HG02938 (cell line): ENCODE measurements around the gene MRPL49.
A peak's percentile ranks its signal among the peaks of the same experiment; 100 is the strongest.
"Not testable (repeated sequence)": the region's sequence is repeated elsewhere in the genome, so short reads cannot be mapped to it uniquely, and the experiment has no call there.

Experiments
- ATAC-seq: cut with Tn5 transposase; IDR thresholded peaks from one replicate; pipeline ENCODE4 v1.9.1; 2021; ENCODE audit warnings: mild to moderate bottlenecking, moderate library complexity; ENCODE audit not compliant: unreplicated experiment

Gene MRPL49

DNA sequence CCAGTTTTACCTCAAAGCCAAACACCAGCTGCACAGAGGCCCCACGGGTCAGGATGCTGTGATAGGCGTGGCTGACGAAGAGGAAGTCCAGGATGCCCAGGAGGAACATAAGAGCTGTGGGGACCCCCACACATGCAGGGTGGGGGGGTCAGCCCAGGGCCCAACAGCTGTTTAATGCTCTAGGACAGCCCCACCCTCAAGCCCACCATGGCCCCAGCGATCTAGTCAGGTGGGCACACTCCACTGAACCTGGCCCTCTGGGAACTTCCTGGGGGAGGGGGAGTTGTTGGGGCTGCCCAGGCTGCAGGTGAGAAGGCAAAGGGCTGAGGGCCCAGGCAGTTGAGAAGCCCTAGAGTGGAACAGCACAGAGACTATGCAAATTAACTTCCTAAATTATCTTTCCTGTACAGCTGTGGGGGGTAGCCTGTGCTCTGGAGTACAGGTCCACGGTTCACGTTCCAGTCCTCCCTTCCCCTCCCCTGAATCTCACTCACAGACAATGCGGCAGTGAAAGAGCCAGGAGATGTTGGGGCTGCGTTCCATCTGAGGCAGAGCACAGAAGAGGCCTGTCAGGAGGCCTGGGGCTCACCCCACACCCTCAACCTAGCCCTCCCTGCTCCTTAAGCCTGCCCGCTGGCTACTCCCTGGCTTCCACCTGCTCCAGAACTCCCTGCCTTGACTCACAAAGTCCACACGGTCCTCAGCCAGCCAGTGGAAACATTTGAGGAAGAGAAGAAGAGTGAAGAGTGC is 10.3 kb downstream of the MRPL49 start:
- ATAC-seq = no peak

DNA sequence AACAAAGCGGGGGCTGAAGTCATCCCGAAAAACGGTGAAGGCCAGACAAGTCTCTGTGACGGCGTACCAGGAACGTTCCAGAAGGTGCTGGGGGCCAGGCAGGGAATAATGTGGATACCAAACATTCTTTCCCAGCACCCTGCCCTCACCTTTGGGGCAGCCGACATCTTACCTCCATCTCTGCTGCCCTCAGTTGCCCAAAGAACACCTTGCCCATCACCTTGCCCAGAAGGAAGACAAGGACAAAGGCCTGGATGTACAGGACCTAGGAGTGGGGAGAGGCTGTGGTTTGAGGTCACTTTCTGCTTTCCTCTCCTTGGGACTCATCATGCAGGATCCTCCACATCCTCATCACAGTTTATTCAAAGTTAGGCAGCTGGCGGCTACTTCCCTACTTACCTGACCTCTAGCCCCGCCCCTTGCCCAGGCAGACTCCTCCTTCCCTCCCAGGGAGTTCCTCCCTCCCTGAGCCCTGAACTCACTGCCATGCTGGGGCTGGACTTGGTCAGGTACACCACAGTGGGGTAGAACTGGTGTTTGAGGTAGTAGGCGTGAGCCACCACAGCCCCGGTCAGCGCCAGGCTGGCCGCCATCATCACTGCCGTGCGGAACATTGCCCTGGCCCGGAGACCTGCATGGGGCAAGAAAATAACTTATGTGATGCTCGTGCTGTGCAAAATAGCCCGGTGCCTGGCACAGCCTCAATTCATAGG is 11.0 kb downstream of the MRPL49 start:
- ATAC-seq = no peak

DNA sequence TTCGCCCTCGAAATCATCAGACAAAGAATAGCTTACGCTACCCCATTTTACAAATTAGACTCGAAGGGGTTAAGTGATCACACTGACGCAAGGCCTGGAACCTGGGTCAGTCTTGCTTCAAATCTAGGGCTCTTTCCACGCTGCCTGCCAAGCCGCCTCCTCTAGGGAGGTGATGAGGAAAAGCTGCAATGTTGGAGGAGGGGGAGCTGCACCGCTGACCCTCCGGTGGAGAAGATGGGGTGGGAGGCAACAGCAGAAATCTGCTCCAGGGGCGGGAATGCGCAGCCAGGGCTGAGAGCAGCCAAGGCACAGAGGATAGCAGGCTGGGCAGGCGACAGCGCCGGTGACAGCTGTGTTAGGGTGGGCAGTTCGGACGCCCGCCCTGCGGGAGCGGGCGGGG is 11.6 kb downstream of the MRPL49 start:
- no peak for ATAC-seq

DNA sequence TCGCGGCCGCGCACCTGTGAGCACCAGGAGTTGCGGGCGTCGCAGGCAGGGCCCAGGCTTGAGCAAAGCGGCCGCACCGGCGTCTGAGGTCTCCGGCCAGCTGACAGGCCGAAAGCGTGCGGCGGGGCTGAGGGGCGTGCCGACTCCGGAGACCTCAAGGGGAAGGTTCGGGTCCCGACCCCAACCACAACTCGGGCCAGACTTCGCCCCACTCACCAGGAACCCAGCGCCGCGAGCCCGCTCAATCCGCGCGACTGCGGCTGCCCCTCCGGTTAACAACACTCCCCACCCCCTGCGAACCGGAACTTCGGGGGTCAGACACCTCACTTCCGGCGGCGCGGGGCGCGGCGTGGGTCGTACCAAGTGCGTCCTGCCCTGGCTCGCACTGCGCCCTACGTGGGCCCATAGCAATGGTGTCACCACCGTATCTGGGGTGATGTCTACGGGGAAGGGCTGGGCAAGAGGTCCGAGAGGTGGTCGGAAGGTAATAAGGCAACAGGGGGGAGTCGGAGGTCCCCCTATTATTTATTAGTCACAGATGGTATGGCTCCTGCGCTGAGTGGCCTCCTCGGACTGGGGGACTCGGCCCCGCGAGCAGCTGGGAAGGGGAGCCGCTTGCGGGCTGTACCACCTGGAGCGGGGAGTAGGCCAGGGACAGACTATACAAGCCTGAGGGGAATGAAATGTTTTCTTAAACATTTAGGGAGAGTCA is 12.3 kb downstream of the MRPL49 start, which contains the start of gene SYVN1:
TSS of gene SYVN1 (minus strand) at position 280 of the 712 bp plus-strand sequence. CDS start 918 bp downstream, outside the sequence.
- ATAC-seq = peak; percentile 54

DNA sequence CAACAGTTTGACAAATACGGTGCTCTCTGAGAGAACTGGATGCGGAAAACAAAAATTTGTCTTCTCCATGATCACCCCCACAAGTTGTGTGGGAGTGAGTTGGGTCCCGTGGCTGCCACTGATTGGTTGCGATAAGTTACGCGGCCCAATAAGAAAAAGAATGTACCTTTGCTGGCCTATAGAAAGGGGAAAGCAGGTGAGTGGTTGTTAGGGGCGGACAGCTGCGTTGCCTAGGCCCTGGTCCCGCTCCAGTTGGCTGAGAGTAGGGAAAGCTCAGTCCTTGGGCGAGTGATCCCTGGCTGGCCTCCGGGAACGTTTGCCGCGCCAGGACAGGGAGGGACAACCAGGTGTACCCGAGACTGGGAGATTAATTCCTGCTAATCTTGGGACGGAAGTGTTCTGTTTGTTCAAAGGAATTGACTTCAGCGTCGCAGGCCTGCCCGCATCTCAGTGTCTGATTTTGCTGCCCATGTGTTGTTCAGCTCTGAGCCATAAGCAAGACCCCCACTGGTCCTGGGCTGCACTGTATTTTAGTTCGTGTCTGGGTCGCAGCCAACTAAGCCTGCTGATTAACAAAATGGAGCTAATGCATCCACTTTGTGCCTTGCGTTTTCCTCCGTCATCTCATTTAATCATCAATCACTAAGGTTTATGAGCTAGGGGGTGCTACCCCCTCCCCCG is 13.0 kb downstream of the MRPL49 start:
- peak; percentile 73 for ATAC-seq

DNA sequence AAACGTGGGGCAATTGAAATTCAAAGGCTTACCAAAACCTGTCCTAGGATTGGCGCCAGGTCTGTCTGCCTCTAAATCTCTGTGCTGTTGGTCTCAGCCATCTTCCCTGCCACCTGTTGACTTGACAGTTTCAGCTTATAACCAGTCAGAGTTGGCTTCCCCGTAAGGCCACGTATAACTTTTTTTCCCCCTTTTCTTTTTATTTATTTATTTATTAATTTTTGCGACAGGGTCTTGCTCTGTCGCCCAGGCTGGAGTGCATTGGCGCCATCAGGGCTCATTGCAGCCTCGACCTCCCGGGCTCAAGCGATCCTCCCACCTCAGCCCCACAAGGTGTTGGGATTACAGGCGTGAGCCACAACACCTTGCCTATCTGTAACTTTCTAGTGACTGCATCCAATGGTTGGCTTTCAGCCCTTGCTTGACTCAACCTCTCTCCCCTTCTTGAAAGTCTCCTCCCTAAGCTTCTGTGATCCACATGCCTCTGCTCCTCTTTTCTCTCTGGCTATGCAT is 13.6 kb downstream of the MRPL49 start:
- ATAC-seq = no peak

DNA sequence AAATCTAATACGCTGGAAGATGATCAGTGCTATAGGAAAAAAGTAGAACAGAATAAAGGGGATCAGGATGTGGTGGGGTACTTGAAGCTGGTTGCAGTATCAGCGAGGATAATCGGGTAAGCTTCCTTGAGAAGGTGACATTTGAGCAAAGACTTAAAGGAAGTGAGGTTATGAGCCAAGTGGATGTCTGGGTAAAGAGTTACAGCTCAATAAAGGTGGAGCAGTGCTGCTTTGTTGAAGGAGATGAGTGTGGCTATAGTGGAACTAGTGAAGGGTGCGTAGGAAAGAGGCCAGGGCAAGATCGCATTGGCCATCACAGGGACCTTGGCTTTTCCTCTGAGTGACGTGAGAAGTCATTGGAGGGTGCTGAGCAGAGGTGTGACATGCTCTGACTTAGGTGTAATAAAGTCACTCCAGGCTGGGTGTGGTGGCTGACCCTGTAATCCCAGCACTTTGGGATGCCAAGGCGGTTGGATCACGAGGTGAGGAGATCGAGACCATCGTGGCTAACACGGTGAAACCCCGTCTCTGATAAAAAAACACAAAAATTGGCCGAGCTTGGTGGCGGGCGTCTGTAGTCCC is 14.5 kb downstream of the MRPL49 start:
- ATAC-seq = no peak

DNA sequence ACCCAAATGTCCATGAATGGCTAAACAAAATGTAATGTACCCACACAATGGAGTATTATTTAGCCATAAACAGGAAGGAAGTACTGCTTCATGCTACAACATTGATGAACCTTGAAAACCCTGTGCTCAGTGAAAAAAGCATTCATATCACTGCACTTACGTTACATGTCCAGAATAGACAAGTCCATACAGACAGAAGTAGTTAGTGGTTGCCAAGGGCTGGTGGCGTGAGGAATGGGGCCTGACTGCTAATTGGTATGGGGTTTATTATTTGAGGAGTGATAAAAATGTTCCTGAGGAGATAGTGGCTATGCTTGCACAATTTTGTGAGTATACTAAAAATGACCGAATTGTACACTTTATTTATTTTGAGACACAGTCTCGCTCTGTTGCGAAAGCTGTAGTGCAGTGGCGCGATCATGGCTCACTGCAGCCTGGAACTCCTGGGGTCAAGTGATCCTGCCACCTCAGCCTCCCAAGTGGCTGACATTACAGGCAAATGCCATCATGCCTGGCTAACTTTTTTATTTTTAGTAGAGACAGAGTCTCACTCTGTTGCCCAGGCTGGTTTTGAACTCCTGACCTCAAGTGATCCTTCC is 19.9 kb downstream of the MRPL49 start:
- no peak for ATAC-seq

DNA sequence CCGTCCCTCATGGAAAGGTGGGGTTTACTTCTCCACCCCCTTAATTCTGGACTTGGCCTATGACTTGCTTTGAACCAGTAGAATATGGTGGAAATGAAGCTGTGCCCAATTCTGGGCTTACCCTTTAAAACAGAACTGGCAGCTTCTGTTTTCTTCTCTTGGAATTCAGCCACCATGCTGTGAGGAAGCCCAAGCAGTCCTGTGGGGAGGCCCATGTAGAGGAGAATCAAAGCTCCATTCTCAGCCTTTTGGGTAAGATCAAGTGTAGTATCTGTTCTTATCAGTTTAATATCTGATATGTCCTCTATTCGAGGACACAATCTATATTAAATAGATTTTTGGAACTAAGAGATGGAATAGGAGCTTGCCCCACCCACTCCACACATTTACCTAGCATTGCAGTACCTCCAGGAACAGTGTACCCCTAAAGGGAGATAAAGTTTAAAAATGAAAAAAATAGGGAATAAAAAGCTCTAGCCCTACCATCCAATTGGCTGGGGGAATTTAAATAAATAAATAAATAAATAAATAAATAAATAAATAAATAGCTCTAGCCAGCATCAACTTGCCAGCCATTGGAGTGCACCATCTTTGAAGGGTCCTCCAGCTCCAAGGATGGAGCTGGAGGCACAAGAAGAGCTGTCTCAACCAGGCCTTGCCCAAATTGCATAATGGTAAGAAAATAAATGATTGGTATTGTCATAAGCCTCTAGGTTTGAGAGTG is 25.4 kb downstream of the MRPL49 start:
- no peak for ATAC-seq

DNA sequence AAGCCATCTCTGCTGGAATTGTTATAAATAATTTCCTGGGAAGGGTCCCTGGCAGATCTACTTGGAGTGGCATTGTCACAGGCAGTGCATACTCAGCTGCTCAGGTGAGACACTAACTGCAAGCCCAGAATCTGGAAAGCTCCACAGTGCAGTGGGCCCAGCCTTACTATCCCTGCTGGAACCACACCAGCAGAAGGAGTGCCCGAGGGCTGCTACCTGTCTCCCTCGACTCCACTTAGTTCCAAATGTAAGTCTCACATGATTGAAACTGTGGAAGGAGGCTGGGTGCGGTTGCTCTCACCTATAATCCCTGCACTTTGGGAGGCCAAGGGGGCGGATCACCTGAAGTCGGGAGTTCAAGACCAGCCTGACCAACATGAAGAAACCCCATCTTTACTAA is 26.5 kb downstream of the MRPL49 start:
- no peak for ATAC-seq

DNA sequence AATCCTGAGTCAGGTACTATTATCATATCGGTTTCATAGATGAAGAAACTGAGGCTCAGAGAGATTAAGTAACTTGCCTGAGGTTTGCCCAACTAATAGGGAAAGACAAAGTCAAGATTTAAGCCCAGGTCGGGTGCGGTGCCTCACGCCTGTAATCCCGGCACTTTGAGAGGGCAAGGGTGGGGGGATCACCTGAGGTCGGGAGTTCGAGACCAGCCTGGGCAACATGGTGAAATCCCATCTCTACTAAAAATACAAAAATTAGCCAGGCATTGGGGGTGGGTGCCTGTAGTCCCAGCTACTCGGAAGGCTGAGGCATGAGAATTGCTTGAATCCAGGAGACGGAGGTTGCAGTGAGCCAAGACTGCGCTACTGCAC is 28.0 kb downstream of the MRPL49 start:
- not testable (repeated sequence) for ATAC-seq

DNA sequence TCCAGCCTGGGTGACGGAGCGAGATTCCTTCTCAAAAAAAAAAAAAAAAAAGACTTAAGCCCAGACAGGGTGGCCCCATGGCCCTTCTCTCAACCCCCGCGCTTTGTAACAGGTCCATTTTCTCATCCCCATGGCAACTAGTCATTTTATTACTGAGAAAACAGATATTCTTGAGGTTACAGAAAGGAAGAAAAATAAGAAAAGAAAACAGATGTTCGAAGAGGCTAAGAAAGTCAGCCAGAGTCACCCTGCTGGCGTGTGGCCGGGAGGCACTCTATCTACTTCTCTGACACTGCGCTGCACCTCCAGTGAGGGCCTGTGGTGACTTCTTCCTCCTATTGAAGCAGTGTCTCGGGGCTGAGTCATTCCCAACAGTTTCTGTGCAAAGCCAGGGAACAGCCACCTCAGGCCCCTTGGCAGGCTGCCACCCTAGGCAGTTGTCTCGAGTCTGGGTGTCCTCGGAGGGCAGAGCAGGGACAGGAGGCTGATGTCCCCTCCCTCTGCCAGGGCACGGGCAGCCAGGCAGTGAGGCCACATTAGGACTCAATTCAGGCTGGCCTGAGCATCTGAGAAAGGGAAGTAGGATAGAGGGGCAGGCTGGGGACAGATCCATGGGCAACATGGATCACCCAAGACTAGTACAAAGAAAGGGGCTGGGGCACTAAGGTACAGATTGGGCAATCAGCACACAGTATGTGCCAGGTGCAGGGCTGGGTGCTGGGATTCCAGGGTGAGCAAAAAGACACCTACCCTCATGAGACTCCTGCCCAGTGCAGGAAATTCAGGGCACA is 28.6 kb downstream of the MRPL49 start:
- no peak for ATAC-seq

DNA sequence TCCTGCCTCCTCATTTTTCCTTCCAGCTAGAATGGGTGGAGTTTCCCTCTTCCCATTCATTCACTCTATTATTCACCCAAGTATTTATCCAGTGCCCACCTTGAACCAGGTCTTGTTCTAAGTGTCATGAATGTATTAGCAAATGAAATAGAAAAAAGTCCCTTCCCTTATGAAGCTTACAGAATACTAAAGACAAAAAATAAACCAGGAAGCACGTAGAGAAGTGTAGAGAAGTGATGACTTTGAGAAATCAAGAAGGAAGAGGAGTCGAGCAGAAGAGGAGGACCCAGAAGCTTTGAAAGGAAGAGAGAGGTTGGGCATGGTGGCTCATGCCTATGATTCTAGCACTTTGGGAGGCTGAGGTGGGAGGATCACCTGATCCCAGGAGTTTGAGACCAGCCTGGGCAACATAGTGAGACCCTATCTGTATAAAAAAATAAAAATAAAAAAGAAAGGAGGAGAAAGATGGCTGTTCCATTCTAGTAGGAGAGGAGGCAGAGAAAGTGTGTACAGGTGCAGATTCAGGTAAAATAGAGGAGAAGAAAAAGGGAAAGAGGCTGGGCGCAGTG is 29.3 kb downstream of the MRPL49 start:
- no peak for ATAC-seq

DNA sequence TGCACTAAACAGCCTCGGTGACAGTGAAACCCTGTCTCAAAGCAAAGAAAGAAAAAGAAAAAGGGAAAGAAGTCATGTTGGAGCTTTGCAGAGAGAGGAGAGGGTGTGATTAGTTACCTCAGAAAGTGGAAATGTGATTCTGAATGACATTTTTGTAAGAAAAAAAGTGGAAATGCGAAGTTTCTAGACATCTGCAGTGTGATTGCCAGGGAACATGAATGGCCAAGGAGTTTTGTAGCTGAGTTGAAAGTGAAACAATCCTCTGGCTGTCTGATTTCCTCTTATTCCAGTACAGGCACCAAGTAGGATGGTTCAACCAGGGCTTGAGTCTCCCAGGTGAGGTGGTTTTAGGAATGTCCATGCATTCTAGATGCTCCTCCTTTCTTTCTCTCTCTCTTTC is 30.0 kb downstream of the MRPL49 start:
- ATAC-seq = no peak

DNA sequence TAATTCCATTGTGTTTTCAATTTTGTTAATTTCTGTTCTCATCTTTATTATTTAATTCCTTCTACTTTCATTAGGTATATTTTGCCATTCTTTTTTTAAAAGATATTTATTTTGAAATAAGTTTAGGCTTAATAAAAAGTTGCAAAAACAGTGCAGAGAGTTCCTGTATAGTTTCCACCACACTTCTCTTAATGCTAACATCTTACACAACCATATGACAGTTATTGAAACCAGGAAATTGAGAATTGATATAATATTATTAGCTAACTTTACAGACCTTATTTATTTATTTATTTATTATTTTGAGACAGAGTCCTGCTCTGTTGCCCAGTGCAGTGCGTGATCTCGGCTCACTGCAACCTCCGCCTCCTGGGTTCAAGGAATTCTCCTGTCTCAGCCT is 34.1 kb downstream of the MRPL49 start:
- ATAC-seq = no peak

DNA sequence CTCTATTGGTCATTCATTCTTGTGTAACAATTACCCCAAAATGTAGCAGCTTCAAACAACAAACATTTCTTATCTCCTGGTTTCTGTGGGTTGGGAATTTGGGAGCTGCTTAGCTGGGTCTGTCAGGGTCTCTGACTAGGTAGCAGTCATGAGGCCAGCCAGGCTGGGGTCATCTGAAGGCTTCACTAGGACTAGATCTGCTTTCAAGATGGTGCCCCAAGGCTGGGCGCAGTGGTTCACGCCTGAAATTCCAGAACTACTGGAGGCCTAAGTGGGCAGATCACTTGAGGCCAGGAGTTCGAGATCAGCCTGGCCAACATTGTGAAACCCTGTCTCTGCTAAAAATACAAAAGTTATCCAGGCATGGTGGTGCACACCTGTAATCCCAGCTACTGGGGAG is 34.8 kb downstream of the MRPL49 start:
- ATAC-seq = no peak

DNA sequence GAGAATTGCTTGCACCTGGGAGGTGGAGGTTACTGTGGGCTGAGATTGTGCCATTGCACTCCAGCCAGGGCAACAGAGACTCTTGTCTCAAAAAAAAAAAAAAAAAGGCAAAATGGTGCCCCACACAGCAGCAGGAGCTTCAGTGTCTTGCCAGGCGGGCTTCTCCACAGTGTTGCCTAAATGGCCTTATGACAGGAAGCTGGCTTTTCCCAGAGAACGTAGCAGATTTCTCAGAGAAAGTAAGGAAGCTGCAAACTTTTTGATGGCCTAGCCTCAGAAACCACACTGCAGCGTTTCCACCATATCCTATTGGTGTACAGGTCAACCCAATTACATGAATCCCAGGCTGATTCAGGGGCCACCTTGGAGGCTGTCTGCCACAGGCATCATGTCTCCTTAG is 35.2 kb downstream of the MRPL49 start:
- ATAC-seq = no peak

DNA sequence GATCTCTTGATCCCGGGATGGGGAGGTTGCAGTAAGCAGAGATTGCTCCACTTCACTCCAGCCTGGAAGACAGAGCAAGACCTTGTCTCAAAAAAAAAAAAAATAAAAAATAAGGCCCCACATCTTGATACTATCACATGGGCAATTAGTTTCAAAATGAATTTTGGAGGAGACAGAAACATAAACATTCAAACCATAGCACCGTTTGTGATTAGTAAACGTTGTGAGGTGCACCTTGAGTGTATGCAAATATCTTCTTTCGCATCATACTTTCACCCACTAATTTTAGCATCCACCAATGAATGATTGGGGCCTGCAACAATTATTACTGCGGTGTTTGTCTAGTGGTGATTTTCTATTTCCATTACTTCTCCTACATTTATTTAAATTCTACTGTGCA is 36.9 kb downstream of the MRPL49 start:
- ATAC-seq = no peak

DNA sequence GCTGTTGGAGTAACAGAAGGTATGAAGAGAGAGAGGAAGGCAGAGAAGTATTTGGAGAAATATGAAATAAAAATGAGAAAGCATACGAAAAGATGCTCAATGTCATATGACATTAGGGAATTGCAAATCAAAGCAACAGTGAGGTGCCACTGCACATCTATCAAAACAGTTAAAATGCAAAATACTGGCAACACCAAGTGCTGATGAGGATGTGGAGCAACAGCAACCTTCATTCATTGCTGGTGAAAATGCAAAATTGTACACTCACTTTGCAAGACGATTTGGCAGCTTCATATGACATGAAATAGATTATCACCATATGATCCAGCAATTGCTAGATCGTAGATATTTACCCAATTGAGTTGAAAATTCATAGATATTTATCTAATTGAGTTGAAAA is 38.5 kb downstream of the MRPL49 start:
- ATAC-seq = no peak
